B cell (primary cell): ENCODE results near the gene RTTN.

Experiments used
- EZH2 ChIP-seq: IDR thresholded peaks from 2 replicates; pipeline ENCODE4 v1.6.1; 2012; ENCODE audit warnings: borderline replicate concordance, low read depth, mild to moderate bottlenecking, moderate library complexity, low read length; ENCODE audit not compliant: insufficient read depth, poor library complexity, severe bottlenecking
- TF ChIP-seq, protein P1 (sequence below): fragments of 200-600 bp; IDR thresholded peaks from one replicate; pipeline ENCODE4 v1.8.0; 2022; ENCODE audit warnings: antibody characterized with exemption, mild to moderate bottlenecking

- no peak for TF ChIP-seq EZH2
- TF ChIP-seq, protein P1, sequence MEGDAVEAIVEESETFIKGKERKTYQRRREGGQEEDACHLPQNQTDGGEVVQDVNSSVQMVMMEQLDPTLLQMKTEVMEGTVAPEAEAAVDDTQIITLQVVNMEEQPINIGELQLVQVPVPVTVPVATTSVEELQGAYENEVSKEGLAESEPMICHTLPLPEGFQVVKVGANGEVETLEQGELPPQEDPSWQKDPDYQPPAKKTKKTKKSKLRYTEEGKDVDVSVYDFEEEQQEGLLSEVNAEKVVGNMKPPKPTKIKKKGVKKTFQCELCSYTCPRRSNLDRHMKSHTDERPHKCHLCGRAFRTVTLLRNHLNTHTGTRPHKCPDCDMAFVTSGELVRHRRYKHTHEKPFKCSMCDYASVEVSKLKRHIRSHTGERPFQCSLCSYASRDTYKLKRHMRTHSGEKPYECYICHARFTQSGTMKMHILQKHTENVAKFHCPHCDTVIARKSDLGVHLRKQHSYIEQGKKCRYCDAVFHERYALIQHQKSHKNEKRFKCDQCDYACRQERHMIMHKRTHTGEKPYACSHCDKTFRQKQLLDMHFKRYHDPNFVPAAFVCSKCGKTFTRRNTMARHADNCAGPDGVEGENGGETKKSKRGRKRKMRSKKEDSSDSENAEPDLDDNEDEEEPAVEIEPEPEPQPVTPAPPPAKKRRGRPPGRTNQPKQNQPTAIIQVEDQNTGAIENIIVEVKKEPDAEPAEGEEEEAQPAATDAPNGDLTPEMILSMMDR: no peak
Measured at GRCh38 chr18:70107091-70107490, 98.4 kb downstream of the RTTN start.
